ENCODE results near the gene HOXD8. TPM values are rescaled to one million over a fixed set of nuclear protein-coding genes. Genes with fewer than 3 reads are reported as not detected.
A peak's percentile ranks its signal among the peaks of the same experiment; 100 is the strongest.

HOXD8 gene
- total and polyA plus RNA-seq, 9 of the 15 experiments (the other 6 are each of a cell fraction or from before 2014, with no cell fraction given), result 0.04 to 0.15 TPM; not detected in 7

DNA sequence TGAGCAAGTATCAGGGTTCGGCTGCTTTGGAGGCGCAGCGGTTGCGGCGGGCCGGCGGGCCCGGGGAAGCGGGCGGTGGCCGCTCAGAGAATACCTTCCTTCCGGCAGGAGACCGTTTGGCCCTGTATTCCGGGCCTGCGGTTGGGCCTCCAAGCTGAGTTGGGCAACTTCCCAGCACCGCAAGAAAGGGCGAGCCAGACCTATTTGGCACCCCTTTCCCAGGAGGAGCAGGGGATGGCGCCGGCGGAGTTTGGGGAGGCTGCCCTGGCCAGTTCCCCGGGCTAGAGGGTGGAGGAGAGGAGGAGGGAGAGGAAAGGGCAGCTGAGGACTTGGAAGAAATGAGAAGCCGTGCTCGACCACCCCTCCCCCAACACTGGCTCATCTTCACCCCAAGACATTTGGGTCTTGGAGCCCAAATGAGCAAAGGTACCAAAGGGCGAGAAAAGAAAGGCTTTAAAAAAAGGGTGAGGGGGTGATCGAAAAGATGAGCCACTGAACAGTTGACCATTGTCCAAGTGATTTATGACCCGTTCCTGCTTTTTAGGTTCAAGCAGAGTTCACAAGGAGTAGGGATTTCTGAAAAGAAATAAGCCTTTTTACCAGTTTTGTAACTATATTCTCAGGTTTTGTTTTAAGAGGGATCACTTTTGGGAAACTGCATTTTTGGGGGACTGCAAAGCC lies 36.0 kb downstream of the HOXD8 start:
- Histone ChIP-seq H3K4me2 (ENCODE audit: insufficient read depth, low read length) (no peak overlapping the region), H3K27ac (ENCODE audit: extremely low read depth, low read depth, low read length) (no peak overlapping the region), H2AFZ (ENCODE audit: low read depth, low read length) (no peak overlapping the region), H3K4me3 (no peak overlapping the region), H4K20me1 (replicated peaks; ENCODE audit: control insufficient read depth, insufficient read depth, low read length) (peaks cover 8% of the 10 kb centered on the region), H3K4me1 (replicated peaks in 1 of 2; ENCODE audit: control insufficient read depth in 2 of 2, insufficient read depth in 2 of 2, low read length in 2 of 2) (peaks cover 0 to 15% of the 10 kb centered on the region in 2 experiments; a peak in 3 of 5 replicates), H3K9ac (ENCODE audit: insufficient read depth in 1 of 2, low read depth in 2 of 2, low read length in 2 of 2) (no peak overlapping the region), H3K9me3 (replicated peaks; ENCODE audit: control insufficient read depth, insufficient read depth, low read depth, low read length) (no peaks in the 10 kb centered on the region), H3K9me1 (ENCODE audit: control insufficient read depth, insufficient read depth, low read length) (no peaks in the 10 kb centered on the region), H3K36me3 (ENCODE audit: control insufficient read depth, insufficient read depth, low read length) (no peaks in the 10 kb centered on the region), H3K79me2 (ENCODE audit: control insufficient read depth, insufficient read depth, low read length) (no peaks in the 10 kb centered on the region), H3K27me3 (ENCODE audit: control insufficient read depth in 2 of 2, insufficient read depth in 2 of 2, low read length in 2 of 2) (peaks cover 51 to 56% of the 10 kb centered on the region in 2 experiments)
- DNase-seq (ENCODE audit: extremely low read depth in 1 of 4, low spot score in 3 of 4) (no peak), ATAC-seq (no peak; the same call in 2 of the 3 replicates), FAIRE-seq (no peak)
- no peak for TF ChIP-seq ZNF445 (CRISPR knock-in tag; IDR thresholded peaks at IDR 0.05; ENCODE audit: low read depth)
- TF ChIP-seq, protein P1, sequence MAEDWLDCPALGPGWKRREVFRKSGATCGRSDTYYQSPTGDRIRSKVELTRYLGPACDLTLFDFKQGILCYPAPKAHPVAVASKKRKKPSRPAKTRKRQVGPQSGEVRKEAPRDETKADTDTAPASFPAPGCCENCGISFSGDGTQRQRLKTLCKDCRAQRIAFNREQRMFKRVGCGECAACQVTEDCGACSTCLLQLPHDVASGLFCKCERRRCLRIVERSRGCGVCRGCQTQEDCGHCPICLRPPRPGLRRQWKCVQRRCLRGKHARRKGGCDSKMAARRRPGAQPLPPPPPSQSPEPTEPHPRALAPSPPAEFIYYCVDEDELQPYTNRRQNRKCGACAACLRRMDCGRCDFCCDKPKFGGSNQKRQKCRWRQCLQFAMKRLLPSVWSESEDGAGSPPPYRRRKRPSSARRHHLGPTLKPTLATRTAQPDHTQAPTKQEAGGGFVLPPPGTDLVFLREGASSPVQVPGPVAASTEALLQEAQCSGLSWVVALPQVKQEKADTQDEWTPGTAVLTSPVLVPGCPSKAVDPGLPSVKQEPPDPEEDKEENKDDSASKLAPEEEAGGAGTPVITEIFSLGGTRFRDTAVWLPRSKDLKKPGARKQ (CRISPR knock-in tag; IDR thresholded peaks at IDR 0.05), result no peak
- TF ChIP-seq POLR3A (IDR thresholded peaks at IDR 0.05; ENCODE audit: borderline replicate concordance, extremely low read depth, insufficient read depth, insufficient read length), result no peak
- TF ChIP-seq, protein P2, sequence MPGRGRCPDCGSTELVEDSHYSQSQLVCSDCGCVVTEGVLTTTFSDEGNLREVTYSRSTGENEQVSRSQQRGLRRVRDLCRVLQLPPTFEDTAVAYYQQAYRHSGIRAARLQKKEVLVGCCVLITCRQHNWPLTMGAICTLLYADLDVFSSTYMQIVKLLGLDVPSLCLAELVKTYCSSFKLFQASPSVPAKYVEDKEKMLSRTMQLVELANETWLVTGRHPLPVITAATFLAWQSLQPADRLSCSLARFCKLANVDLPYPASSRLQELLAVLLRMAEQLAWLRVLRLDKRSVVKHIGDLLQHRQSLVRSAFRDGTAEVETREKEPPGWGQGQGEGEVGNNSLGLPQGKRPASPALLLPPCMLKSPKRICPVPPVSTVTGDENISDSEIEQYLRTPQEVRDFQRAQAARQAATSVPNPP (IDR thresholded peaks at IDR 0.05; ENCODE audit: borderline replicate concordance, insufficient read depth, insufficient read length), result no peak
- peak; percentile 49 for TF ChIP-seq MEIS2 (IDR thresholded peaks at IDR 0.05; ENCODE audit: partially characterized antibody)
- TF ChIP-seq, protein P3, sequence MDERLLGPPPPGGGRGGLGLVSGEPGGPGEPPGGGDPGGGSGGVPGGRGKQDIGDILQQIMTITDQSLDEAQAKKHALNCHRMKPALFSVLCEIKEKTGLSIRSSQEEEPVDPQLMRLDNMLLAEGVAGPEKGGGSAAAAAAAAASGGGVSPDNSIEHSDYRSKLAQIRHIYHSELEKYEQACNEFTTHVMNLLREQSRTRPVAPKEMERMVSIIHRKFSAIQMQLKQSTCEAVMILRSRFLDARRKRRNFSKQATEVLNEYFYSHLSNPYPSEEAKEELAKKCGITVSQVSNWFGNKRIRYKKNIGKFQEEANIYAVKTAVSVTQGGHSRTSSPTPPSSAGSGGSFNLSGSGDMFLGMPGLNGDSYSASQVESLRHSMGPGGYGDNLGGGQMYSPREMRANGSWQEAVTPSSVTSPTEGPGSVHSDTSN (CRISPR knock-in tag; IDR thresholded peaks at IDR 0.05; ENCODE audit: low read depth), result no peak
- TF ChIP-seq, protein P3 (tag; conservative IDR thresholded peaks at IDR 0.05; ENCODE audit: low read depth), result peak; percentile 70
- no peak for TF ChIP-seq SMARCE1 (IDR thresholded peaks at IDR 0.05)
- TF ChIP-seq SMARCC2 (IDR thresholded peaks at IDR 0.05; ENCODE audit: low read depth), result no peak
- intact Hi-C loops (cut with micrococcal nuclease) (no loop called here), in situ Hi-C loops (cut with MboI) (no loop called here)
- ChIA-PET POLR2A (interaction anchor here (0.6 to 1.8 kb wide), 3 partner anchors 10 to 295 kb away, joined by 3 read pairs; no protein-coding TSS in a partner anchor), CTCF (ENCODE audit: low intra/inter-chr PET ratio) (no interaction called here)
- BruUV-seq (replicated peaks), result no TSS peak
- WGBS (ENCODE audit: insufficient coverage, low coverage, missing lambda C conversion rate), result 17% methylated on average over 25 of the region's 26 CpGs

Measured in K562 (cell line).